Karpas-422 (cell line): Measurements from ENCODE around the gene MBD1. TPM values are rescaled to one million over a fixed set of nuclear protein-coding genes. Genes with fewer than 3 reads are reported as not detected.
A peak's percentile ranks its signal among the peaks of the same experiment; 100 is the strongest.

Source experiments
- DNase-seq: peaks from one replicate; pipeline ENCODE4 v3.0.0-alpha.2; 2015
- H2AFZ ChIP-seq: fragments of 200-600 bp; sonication (generic); 2 replicates; pipeline ENCODE4 v1.6.1; 2014; ENCODE audit warnings: antibody characterized with exemption, low read length, mixed read lengths
- H3K27ac ChIP-seq: fragments of 200-600 bp; sonication (generic); 2 replicates; pipeline ENCODE4 v1.5.1; 2014; ENCODE audit warnings: mild to moderate bottlenecking, low read length, moderate library complexity
- H3K27me3 ChIP-seq: fragments of 200-600 bp; sonication (generic); 2 replicates; pipeline ENCODE4 v1.6.1; 2014; ENCODE audit warnings: low read length, mixed read lengths
- H3K36me3 ChIP-seq: fragments of 200-600 bp; sonication (generic); 2 replicates; pipeline ENCODE4 v1.6.1; 2014; ENCODE audit warnings: low read length, mixed read lengths; ENCODE audit not compliant: insufficient read depth
- H3K4me1 ChIP-seq: fragments of 200-600 bp; sonication (generic); 2 replicates; pipeline ENCODE4 v1.6.1; 2014; ENCODE audit warnings: mild to moderate bottlenecking, low read length, mixed read lengths
- H3K4me2 ChIP-seq: fragments of 200-600 bp; sonication (generic); 2 replicates; pipeline ENCODE4 v1.6.1; 2014; ENCODE audit warnings: low read length, low read depth, mild to moderate bottlenecking; ENCODE audit not compliant: poor library complexity, severe bottlenecking
- H3K4me3 ChIP-seq: fragments of 200-600 bp; sonication (generic); 2 replicates; pipeline ENCODE4 v1.5.1; 2014; ENCODE audit warnings: mild to moderate bottlenecking, antibody characterized with exemption, low read length, mixed read lengths
- H3K79me2 ChIP-seq: fragments of 200-600 bp; sonication (generic); 2 replicates; pipeline ENCODE4 v1.6.1; 2014; ENCODE audit warnings: mild to moderate bottlenecking, low read length, mixed read lengths
- H3K9ac ChIP-seq: fragments of 200-600 bp; sonication (generic); 2 replicates; pipeline ENCODE4 v1.6.0; 2014; ENCODE audit warnings: low read length
- H3K9me2 ChIP-seq: fragments of 200-600 bp; sonication (generic), shearing (Covaris generic); replicated peaks from 2 replicates; pipeline ENCODE4 v1.6.0; 2014; ENCODE audit warnings: mild to moderate bottlenecking, low read length, moderate library complexity; ENCODE audit not compliant: insufficient read depth
- H3K9me3 ChIP-seq: fragments of 300-700, 200-600 bp; sonication (generic); 2 replicates; pipeline ENCODE4 v1.6.1; 2014; ENCODE audit warnings: low read length, mixed read lengths
- H4K20me1 ChIP-seq: fragments of 200-600 bp; sonication (generic); 2 replicates; pipeline ENCODE4 v1.6.1; 2014; ENCODE audit warnings: mild to moderate bottlenecking, antibody characterized with exemption, low read length, low read depth; ENCODE audit not compliant: insufficient read depth
- total RNA-seq: library from RNA; depleted of rRNA; stranded (reverse); fragments of >200 nt; shearing (Covaris generic); gene quantifications from 2 replicates; pipeline ENCODE4 v1.2.3, GENCODE V29; 2014; ENCODE audit warnings: low replicate concordance; rRNA removed

Gene MBD1, protein sequence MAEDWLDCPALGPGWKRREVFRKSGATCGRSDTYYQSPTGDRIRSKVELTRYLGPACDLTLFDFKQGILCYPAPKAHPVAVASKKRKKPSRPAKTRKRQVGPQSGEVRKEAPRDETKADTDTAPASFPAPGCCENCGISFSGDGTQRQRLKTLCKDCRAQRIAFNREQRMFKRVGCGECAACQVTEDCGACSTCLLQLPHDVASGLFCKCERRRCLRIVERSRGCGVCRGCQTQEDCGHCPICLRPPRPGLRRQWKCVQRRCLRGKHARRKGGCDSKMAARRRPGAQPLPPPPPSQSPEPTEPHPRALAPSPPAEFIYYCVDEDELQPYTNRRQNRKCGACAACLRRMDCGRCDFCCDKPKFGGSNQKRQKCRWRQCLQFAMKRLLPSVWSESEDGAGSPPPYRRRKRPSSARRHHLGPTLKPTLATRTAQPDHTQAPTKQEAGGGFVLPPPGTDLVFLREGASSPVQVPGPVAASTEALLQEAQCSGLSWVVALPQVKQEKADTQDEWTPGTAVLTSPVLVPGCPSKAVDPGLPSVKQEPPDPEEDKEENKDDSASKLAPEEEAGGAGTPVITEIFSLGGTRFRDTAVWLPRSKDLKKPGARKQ
- total RNA-seq = 33.0 and 85.4 TPM in 2 replicates

DNA sequence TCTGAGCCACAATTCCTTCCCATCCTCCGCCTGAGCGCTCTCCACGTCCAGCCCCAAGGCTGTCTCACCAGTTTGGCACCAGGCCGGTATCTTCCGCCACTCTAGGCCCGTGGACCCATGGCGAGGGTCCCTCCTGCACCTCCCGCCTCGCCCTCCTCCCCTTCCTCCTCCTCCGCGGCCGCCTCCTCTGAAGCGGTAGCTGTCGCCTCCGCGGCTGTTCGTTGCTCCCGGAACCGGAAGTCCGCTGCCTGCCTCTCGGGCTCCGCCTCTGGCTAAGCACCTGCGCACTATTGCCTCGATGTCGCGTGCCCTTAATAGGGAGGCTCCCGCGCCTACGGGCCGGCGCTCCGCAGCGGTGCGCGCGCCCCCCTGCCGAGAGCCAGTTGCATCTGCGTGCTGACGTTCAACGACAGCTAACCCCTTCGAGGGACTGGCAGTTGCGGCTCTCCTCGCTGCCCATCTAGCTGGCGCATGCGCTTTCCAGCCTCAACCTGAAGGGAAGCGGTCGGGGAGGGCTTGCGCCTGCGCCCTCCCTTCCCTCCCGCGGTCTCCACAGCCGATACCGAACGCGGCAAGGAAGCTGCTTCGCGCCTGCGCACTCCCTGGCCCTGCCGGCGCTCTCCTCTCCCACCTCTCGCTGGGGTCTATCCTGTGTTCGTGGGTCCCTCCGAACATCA is at the start of gene MBD1:
Gene MBD1 (minus strand): TSS at position 229 of the 677 bp plus-strand sequence. CDS start 1,531 bp downstream, outside the sequence.
- Histone ChIP-seq H3K9ac (peak within 1 kb of the TSS; percentile 96), H4K20me1 (0 out of 2 replicates have a peak, but pooled peaks cover 1% of the 10 kb centered on the region), H3K4me1 (peaks cover 30% of the 10 kb centered on the region), H3K4me3 (peak within 1 kb of the TSS; percentile 94), H3K27ac (peak within 1 kb of the TSS; percentile 66), H3K79me2 (peaks cover 43% of the 10 kb centered on the region), H3K36me3 (peaks cover 37% of the 10 kb centered on the region; the same call in 1 of the 2 replicates), H3K27me3 (no peaks in the 10 kb centered on the region), H3K4me2 (peak within 1 kb of the TSS; percentile 95), H3K9me2 (no peaks in the 10 kb centered on the region), H2AFZ (peak within 1 kb of the TSS; percentile 78; the same call in 1 of the 2 replicates), H3K9me3 (no peaks in the 10 kb centered on the region)
- peak; percentile 99 for DNase-seq

- Histone ChIP-seq H3K9ac (no peak overlapping the region), H3K4me1 (peaks cover 37% of the 10 kb centered on the region), H3K79me2 (no peaks in the 10 kb centered on the region), H2AFZ (no peak overlapping the region), H3K27ac (no peak overlapping the region), H4K20me1 (no peaks in the 10 kb centered on the region), H3K4me3 (no peak overlapping the region), H3K9me3 (0 out of 2 replicates have a peak, but pooled peaks cover 3% of the 10 kb centered on the region), H3K36me3 (no peaks in the 10 kb centered on the region), H3K4me2 (no peak overlapping the region), H3K27me3 (0 out of 2 replicates have a peak, but pooled peaks cover 3% of the 10 kb centered on the region), H3K9me2 (no peaks in the 10 kb centered on the region)
- DNase-seq = peak; percentile 38
These were observed 48.9 kb upstream of the MBD1 start for GRCh38 chr18:50330176-50330575.

DNA sequence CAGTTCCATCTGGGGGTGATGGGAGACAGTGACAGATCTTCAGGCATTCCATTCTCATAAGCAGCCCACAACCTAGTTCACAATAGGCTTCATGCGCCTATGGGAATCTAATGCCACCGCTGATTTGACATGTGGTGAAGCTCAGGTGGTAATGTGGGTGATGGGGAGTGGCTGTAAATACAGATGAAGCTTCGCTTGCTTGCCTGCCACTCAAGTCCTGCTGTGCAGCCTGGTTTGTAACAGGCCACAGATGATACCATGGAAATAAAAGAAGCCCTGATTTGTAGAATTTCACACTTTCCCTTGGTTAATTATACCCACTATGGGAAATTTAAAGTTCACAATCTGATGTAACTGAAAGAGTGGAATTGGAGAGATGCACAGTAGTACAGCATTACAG is 46.7 kb upstream of the MBD1 start:
- H3K27ac ChIP-seq = no peak overlapping the region
- no peaks in the 10 kb centered on the region for H3K9me2 ChIP-seq
- 0 out of 2 replicates have a peak, but pooled peaks cover 3% of the 10 kb centered on the region for H3K27me3 ChIP-seq
- H3K4me1 ChIP-seq = peaks cover 17% of the 10 kb centered on the region
- H2AFZ ChIP-seq = no peak overlapping the region
- no peaks in the 10 kb centered on the region for H4K20me1 ChIP-seq
- no peak overlapping the region for H3K4me2 ChIP-seq
- H3K9me3 ChIP-seq = 0 out of 2 replicates have a peak, but pooled peaks cover 3% of the 10 kb centered on the region
- no peaks in the 10 kb centered on the region for H3K79me2 ChIP-seq
- no peak overlapping the region for H3K4me3 ChIP-seq
- H3K36me3 ChIP-seq = no peaks in the 10 kb centered on the region
- DNase-seq = no peak
- H3K9ac ChIP-seq = no peak overlapping the region

DNA sequence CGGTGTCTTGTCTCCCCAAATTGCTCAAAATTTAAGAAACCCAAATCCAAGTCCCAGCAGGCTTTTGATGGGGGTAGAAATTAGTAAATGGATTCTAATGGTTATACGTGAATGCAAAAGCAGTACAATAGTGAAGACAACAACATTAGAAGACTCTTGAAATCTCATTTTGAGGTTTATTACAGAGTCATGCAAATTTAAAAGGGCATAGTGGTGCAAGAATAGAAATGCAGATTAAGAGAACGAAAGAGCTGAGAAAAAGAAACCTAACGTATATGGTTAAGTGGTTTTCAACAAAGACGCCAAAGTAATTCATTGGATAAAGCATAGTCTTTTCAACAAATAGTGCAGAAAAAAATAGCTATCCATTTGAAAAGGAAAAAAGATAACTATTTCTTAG is 39.4 kb upstream of the MBD1 start:
- DNase-seq = no peak
- Histone ChIP-seq H3K79me2 (no peaks in the 10 kb centered on the region), H4K20me1 (no peaks in the 10 kb centered on the region), H3K27ac (peak overlapping the region; percentile 56), H3K9me3 (no peaks in the 10 kb centered on the region), H2AFZ (peak overlapping the region; percentile 66; the same call in 1 of the 2 replicates), H3K9ac (peak overlapping the region; percentile 28), H3K4me1 (peaks cover 45% of the 10 kb centered on the region), H3K9me2 (no peaks in the 10 kb centered on the region), H3K4me3 (peak overlapping the region; percentile 55), H3K4me2 (peak overlapping the region; percentile 68), H3K27me3 (no peaks in the 10 kb centered on the region), H3K36me3 (no peaks in the 10 kb centered on the region)

- peak overlapping the region; percentile 95 for H3K27ac ChIP-seq
- H3K27me3 ChIP-seq = no peaks in the 10 kb centered on the region
- peak overlapping the region; percentile 6; the same call in 1 of the 2 replicates for H2AFZ ChIP-seq
- H3K79me2 ChIP-seq = no peaks in the 10 kb centered on the region
- H3K4me3 ChIP-seq = peak overlapping the region; percentile 12; the same call in 1 of the 2 replicates
- DNase-seq = peak; percentile 82
- H3K9me3 ChIP-seq = no peaks in the 10 kb centered on the region
- H3K4me1 ChIP-seq = peaks cover 64% of the 10 kb centered on the region
- H3K36me3 ChIP-seq = no peaks in the 10 kb centered on the region
- H3K9ac ChIP-seq = peak overlapping the region; percentile 42
- H3K9me2 ChIP-seq = no peaks in the 10 kb centered on the region
- H4K20me1 ChIP-seq = no peaks in the 10 kb centered on the region
- H3K4me2 ChIP-seq = peak overlapping the region; percentile 58
These were observed 34.0 kb upstream of the MBD1 start for GRCh38 chr18:50315100-50315871.

DNA sequence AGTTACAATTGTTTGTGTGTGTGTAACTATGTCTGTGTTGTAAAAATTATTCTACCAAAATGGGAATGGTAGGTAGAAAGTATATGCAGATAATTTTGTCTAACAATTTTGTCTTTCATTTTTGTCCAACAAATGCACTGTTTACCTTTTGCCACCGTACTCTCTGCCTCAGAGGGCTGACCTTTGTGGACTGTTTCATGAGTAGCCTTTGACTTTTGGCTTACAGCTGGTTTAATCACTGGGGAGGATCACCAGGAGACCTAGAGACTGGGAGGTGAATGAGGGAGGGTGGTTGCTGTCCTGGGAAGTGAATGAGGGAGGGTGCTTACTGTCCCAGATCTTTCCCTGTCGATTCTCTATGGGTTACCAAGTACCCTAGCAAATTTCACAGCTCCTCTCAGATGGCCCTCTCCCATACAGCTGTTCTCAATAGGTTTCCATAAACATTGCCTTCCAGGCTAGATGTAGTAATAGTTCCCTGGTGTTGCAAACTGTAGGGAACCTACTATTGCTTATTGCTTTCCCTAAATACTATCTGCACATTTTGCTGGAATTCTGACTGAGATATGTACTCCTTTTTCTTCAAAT is 32.6 kb upstream of the MBD1 start:
- peak overlapping the region; percentile 33; the same call in 1 of the 2 replicates for H2AFZ ChIP-seq
- H3K27me3 ChIP-seq = no peaks in the 10 kb centered on the region
- peak overlapping the region; percentile 58 for H3K4me2 ChIP-seq
- no peaks in the 10 kb centered on the region for H3K9me2 ChIP-seq
- H3K4me3 ChIP-seq = peak overlapping the region; percentile 19; the same call in 1 of the 2 replicates
- H4K20me1 ChIP-seq = no peaks in the 10 kb centered on the region
- H3K27ac ChIP-seq = peak overlapping the region; percentile 95
- peaks cover 62% of the 10 kb centered on the region for H3K4me1 ChIP-seq
- peak overlapping the region; percentile 29 for H3K9ac ChIP-seq
- no peak for DNase-seq
- no peaks in the 10 kb centered on the region for H3K79me2 ChIP-seq
- H3K9me3 ChIP-seq = no peaks in the 10 kb centered on the region
- no peaks in the 10 kb centered on the region for H3K36me3 ChIP-seq

DNA sequence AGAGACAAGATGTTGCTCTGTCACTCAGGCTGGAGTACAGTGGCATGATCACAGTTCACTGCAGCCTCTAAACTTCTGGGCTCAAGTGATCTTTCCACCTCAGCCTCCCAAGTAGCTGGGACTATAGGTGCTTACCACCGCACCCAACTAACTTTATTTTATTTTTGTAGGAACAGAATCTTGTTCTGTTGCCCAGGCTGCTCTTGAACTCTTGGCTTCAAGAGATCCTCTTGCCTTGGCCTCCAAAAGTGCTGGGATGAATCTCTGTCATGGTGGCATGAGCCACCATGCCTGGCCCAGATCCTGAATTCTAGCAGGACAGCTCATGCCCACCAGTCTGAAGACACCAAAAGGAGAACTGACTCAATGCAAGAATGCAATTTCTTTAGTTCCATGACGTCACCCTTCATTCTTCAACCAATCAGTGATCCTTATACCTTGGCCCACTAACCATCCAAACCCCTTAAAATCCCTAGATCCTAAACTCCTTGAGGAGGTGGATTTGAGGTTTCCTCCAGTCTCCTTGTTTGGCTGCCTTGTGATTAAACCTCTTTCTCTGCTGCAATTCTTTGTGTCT is 31.8 kb upstream of the MBD1 start:
- Histone ChIP-seq H2AFZ (peak overlapping the region; percentile 63; the same call in 1 of the 2 replicates), H3K27ac (peak overlapping the region; percentile 95), H3K4me2 (peak overlapping the region; percentile 64), H4K20me1 (no peaks in the 10 kb centered on the region), H3K9me2 (no peaks in the 10 kb centered on the region), H3K27me3 (no peaks in the 10 kb centered on the region), H3K36me3 (no peaks in the 10 kb centered on the region; the same call in 1 of the 2 replicates), H3K9me3 (no peaks in the 10 kb centered on the region), H3K4me3 (peak overlapping the region; percentile 47; the same call in 1 of the 2 replicates), H3K9ac (peak overlapping the region; percentile 49), H3K4me1 (peaks cover 66% of the 10 kb centered on the region), H3K79me2 (no peaks in the 10 kb centered on the region)
- peak; percentile 59 for DNase-seq
